Activated naive CD4-positive, alpha-beta T cell treated with anti-CD3 and anti-CD28 coated beads, Interleukin-2, amount 10 ng/mL, durations not matched to agents 7 days and 5 days (primary cell): Measurements from ENCODE around the gene PANX3.
"Not testable (repeated sequence)": the region's sequence is repeated elsewhere in the genome, so short reads cannot be mapped to it uniquely, and the experiment has no call there.

Experiments used
- CTCF ChIA-PET: fragments of 350-600 bp; sonication (Branson Sonifier 250); formaldehyde crosslinking; loops from one replicate; lab custom pipeline; 2021; ENCODE audit warnings: antibody characterized with exemption; lab: Charles Lee
- DNase-seq: peaks from one replicate; pipeline ENCODE4 v3.0.0-alpha.2; 2020
- H3K27ac Mint-ChIP-seq: one replicate; pipeline ENCODE4 v1.8.0; 2021; ENCODE audit warnings: mild to moderate bottlenecking, moderate library complexity, mixed read lengths
- H3K27me3 Mint-ChIP-seq: one replicate; pipeline ENCODE4 v1.8.0; 2021; ENCODE audit warnings: mild to moderate bottlenecking, mixed read lengths
- H3K36me3 Mint-ChIP-seq: one replicate; pipeline ENCODE4 v1.8.0; 2021; ENCODE audit warnings: mixed read lengths
- H3K4me1 Mint-ChIP-seq: one replicate; pipeline ENCODE4 v1.8.0; 2021; ENCODE audit warnings: mixed read lengths
- H3K4me3 Mint-ChIP-seq: one replicate; pipeline ENCODE4 v1.8.0; 2021; ENCODE audit warnings: mild to moderate bottlenecking, moderate library complexity, mixed read lengths
- H3K9me3 Mint-ChIP-seq: one replicate; pipeline ENCODE4 v1.8.0; 2021; ENCODE audit warnings: mixed read lengths

The PANX3 gene

GRCh38 chr11:124597626-124598025, 13.6 kb upstream of the PANX3 start:
- Mint-ChIP-seq H3K4me1 (no peaks in the 10 kb centered on the region), H3K36me3 (no peaks in the 10 kb centered on the region), H3K27me3 (peaks cover 12% of the 10 kb centered on the region), H3K27ac (no peak overlapping the region), H3K9me3 (no peaks in the 10 kb centered on the region), H3K4me3 (no peak overlapping the region)
- no peak for DNase-seq
- CTCF ChIA-PET, result interaction anchor here (1.2 kb wide), 1 partner anchor 12 kb away, joined by 3 read pairs; no protein-coding TSS in a partner anchor

- H3K4me1 Mint-ChIP-seq, result no peaks in the 10 kb centered on the region
- H3K27ac Mint-ChIP-seq, result no peak overlapping the region
- CTCF ChIA-PET, result interaction anchor here (2.1 kb wide), 1 partner anchor 16 kb away, joined by 5 read pairs; no protein-coding TSS in a partner anchor
- no peaks in the 10 kb centered on the region for H3K9me3 Mint-ChIP-seq
- no peaks in the 10 kb centered on the region for H3K36me3 Mint-ChIP-seq
- DNase-seq, result no peak
- H3K4me3 Mint-ChIP-seq, result no peak overlapping the region
- H3K27me3 Mint-ChIP-seq, result peaks cover 10% of the 10 kb centered on the region
Observed at GRCh38 chr11:124600621-124601320, 10.5 kb upstream of the PANX3 start.

DNA sequence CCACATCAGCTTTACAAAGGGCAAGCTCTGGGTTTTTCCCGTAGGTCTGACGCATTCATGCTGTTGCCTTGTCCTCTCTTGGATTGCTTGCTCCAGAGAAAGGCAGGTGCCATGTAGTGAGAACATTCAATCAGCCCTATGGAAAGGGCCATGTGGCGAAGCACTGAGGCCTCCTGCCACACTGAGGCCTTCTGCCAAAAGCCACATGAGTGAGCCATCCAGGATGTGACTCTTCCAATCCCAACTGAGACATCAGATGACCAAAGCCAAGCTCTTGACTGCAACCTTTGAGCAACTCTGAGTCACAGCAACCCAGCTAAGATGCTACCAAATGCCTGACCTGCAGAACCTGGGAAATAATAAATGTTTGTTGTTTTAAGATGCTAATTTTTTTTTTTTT, 9.0 kb upstream of the PANX3 start:
- H3K4me3 Mint-ChIP-seq, result no peak overlapping the region
- DNase-seq, result no peak
- H3K27ac Mint-ChIP-seq, result no peak overlapping the region
- H3K9me3 Mint-ChIP-seq, result no peaks in the 10 kb centered on the region
- CTCF ChIA-PET, result interaction anchor here (2.1 kb wide), 1 partner anchor 17 kb away, joined by 5 read pairs; no protein-coding TSS in a partner anchor
- H3K36me3 Mint-ChIP-seq, result no peaks in the 10 kb centered on the region
- H3K27me3 Mint-ChIP-seq, result peaks cover 8% of the 10 kb centered on the region
- no peaks in the 10 kb centered on the region for H3K4me1 Mint-ChIP-seq

GRCh38 chr11:124602723-124603122, 8.5 kb upstream of the PANX3 start:
- H3K27me3 Mint-ChIP-seq, H3K27ac Mint-ChIP-seq, H3K4me1 Mint-ChIP-seq, H3K36me3 Mint-ChIP-seq, CTCF ChIA-PET, H3K9me3 Mint-ChIP-seq, H3K4me3 Mint-ChIP-seq, DNase-seq: not testable (repeated sequence)

DNA sequence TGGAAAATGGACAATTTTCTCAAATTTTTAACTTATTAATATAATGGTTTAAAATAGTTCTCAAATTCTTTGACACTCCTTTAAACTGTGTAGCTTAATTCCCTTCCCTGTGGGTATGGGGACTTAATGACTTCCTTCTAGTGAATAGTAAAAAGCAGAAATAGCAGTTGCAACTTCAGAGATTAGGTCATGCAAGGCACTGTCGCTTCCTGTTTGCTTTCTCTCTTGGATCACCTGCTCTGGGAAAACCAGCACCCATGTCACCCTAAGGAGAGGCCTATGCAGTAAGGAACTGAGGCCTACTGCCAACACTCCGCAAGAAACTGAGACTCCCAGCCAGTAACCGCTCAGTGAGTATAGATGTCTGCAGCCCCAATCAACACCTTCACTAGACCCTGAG, 5.5 kb upstream of the PANX3 start:
- Mint-ChIP-seq H3K9me3 (no peaks in the 10 kb centered on the region), H3K27ac (no peak overlapping the region), H3K36me3 (no peaks in the 10 kb centered on the region), H3K4me3 (no peak overlapping the region), H3K27me3 (peaks cover 3% of the 10 kb centered on the region), H3K4me1 (no peaks in the 10 kb centered on the region)
- CTCF ChIA-PET, result no interaction called here
- DNase-seq, result no peak

DNA sequence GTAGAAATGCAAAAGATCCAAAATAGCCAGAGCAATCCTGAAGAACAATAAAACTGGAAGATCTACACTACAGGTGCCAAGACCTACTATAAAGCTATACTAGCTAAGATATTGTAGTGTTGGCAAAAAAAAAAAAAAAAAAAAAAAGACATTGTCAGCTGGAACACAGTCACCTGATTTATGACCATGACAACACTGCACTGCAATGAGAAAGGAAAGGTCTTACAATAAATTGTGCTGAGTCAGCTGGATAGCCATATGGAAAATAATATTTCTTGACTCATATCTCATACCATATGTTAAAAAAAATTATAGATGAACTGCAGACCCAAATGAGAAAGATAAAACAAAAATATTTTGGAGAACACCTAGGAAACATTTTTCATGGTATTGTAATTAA, 3.1 kb upstream of the PANX3 start:
- Mint-ChIP-seq H3K4me3 (no peak overlapping the region), H3K36me3 (no peaks in the 10 kb centered on the region), H3K27ac (no peak overlapping the region), H3K4me1 (peaks cover 7% of the 10 kb centered on the region), H3K9me3 (no peaks in the 10 kb centered on the region), H3K27me3 (peaks cover 3% of the 10 kb centered on the region)
- DNase-seq, result no peak
- CTCF ChIA-PET, result no interaction called here

GRCh38 chr11:124610295-124610694, 933 bp upstream of the PANX3 start:
- CTCF ChIA-PET, result interaction anchor here (1.0 kb wide), 1 partner anchor 9 kb away, joined by 3 read pairs; no protein-coding TSS in a partner anchor
- H3K4me3 Mint-ChIP-seq, result no peak overlapping the region
- H3K36me3 Mint-ChIP-seq, result no peaks in the 10 kb centered on the region
- no peak for DNase-seq
- no peak overlapping the region for H3K27ac Mint-ChIP-seq
- H3K9me3 Mint-ChIP-seq, result no peaks in the 10 kb centered on the region
- H3K27me3 Mint-ChIP-seq, result peaks cover 8% of the 10 kb centered on the region
- peaks cover 7% of the 10 kb centered on the region for H3K4me1 Mint-ChIP-seq

GRCh38 chr11:124612045-124612444, 817 bp downstream of the PANX3 start:
- Mint-ChIP-seq H3K27me3 (peaks cover 9% of the 10 kb centered on the region), H3K4me1 (peaks cover 7% of the 10 kb centered on the region), H3K27ac (no peak overlapping the region), H3K4me3 (no peak overlapping the region), H3K36me3 (no peaks in the 10 kb centered on the region), H3K9me3 (no peaks in the 10 kb centered on the region)
- peak; percentile 50 for DNase-seq
- CTCF ChIA-PET, result no interaction called here

- Mint-ChIP-seq H3K27ac (no peak overlapping the region), H3K27me3 (peaks cover 10% of the 10 kb centered on the region), H3K36me3 (no peaks in the 10 kb centered on the region), H3K4me3 (no peak overlapping the region), H3K4me1 (peaks cover 7% of the 10 kb centered on the region), H3K9me3 (no peaks in the 10 kb centered on the region)
- CTCF ChIA-PET, result no interaction called here
- DNase-seq, result no peak
Observed at GRCh38 chr11:124612567-124613246, 1.5 kb downstream of the PANX3 start.

GRCh38 chr11:124618863-124619262, 7.6 kb downstream of the PANX3 start:
- CTCF ChIA-PET, result interaction anchor here (1.3 to 1.9 kb wide), 2 partner anchors 12 to 51 kb away, joined by 4 to 5 read pairs; no protein-coding TSS in a partner anchor
- DNase-seq, result no peak
- H3K4me1 Mint-ChIP-seq, result peaks cover 6% of the 10 kb centered on the region
- no peak overlapping the region for H3K27ac Mint-ChIP-seq
- no peaks in the 10 kb centered on the region for H3K36me3 Mint-ChIP-seq
- H3K4me3 Mint-ChIP-seq, result no peak overlapping the region
- H3K27me3 Mint-ChIP-seq, result peaks cover 23% of the 10 kb centered on the region
- no peaks in the 10 kb centered on the region for H3K9me3 Mint-ChIP-seq

DNA sequence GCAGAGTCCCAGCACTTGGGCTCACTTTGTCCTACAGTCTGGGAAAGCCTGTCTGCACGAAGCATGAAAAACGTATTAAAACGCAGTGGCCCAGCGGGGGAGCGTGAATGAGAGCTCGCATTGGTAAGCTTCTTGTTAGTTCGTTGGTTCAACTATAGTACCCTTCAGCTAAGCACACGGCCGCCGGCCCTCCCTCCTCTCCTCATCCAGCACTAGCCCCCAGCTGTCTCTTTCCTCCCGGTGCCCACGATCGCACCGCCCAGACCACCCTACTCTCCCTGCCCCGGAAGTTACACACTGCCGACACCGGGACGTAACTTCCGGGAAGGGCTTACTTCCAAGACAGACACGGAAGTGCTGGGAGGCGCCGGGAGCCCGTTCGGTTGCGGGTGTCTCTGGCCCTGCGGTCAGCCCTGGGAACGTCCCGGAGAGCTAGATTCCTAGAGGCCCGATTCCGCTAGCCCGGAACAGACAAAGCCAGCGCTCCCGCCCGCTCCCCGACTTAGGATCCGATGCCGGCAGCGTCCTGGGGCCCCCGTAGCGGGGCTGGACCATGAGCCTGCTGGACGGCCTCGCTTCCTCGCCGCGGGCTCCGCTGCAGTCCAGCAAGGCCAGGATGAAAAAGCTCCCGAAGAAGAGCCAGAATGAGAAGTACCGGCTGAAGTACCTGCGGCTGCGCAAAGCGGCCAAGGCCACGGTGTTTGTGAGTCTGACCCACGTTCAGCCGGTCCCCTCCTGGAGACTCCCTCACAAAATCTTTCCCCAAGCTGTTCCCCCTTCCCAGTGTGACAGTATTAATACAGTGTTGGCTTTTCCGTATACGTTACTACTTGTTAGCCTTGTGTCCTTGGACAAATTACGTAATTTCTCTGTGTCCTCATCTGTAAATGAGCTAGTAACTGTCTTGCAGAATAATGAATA, 11.6 kb downstream of the PANX3 start, which contains the start of gene TBRG1:
TBRG1 (plus strand) TSS at position 334 of the 921 bp plus-strand sequence; CDS start at position 554, 220 bp downstream.
- CTCF ChIA-PET, result interaction anchor here (0.7 to 1.9 kb wide), 4 partner anchors 10 to 253 kb away, joined by 3 to 8 read pairs (median 4); no protein-coding TSS in a partner anchor
- peak within 1 kb of the TSS; percentile 90 for H3K27ac Mint-ChIP-seq
- peaks cover 16% of the 10 kb centered on the region for H3K4me1 Mint-ChIP-seq
- peaks cover 23% of the 10 kb centered on the region for H3K36me3 Mint-ChIP-seq
- DNase-seq, result peak; percentile 91
- peak within 1 kb of the TSS; percentile 88 for H3K4me3 Mint-ChIP-seq
- peaks cover 13% of the 10 kb centered on the region for H3K27me3 Mint-ChIP-seq
- H3K9me3 Mint-ChIP-seq, result no peaks in the 10 kb centered on the region

GRCh38 chr11:124623861-124624525, 12.8 kb downstream of the PANX3 start:
- peaks cover 13% of the 10 kb centered on the region for H3K27me3 Mint-ChIP-seq
- H3K4me3 Mint-ChIP-seq, result peak overlapping the region; percentile 88
- H3K36me3 Mint-ChIP-seq, result peaks cover 28% of the 10 kb centered on the region
- CTCF ChIA-PET, result interaction anchor here (1.1 to 1.9 kb wide), 3 partner anchors 9 to 139 kb away, joined by 3 to 8 read pairs (median 5); no protein-coding TSS in a partner anchor
- peaks cover 16% of the 10 kb centered on the region for H3K4me1 Mint-ChIP-seq
- no peaks in the 10 kb centered on the region for H3K9me3 Mint-ChIP-seq
- no peak overlapping the region for H3K27ac Mint-ChIP-seq
- no peak for DNase-seq

DNA sequence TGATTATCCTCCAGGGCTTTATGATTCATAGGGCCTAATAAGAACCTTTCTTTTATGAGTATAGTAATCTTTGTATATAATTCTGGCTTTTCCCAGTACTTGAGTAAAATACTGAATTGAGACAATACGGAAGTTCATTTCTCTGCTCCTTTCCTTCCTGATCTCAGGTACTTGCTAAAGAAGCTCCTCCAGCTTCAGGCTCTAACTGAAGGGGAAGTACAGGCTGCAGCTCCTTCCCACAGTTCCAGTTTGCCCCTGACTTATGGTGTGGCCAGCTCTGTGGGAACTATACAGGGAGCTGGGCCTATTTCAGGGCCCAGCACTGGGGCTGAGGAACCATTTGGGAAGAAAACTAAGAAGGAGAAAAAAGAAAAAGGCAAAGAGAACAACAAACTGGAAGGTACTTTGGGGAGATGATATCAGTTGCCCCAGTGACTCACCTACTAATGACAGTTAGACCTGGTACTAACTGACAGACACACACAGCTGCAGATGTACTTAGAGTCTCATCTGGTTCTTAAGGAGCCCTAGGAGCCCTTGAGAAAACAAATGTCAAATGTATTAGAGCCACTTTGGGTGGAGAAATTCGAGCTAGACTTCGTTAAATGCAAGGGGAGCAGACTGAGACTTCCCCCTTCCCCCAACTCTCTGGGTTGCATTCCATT, 14.4 kb downstream of the PANX3 start:
- Mint-ChIP-seq H3K27me3 (peaks cover 6% of the 10 kb centered on the region), H3K4me1 (peaks cover 16% of the 10 kb centered on the region), H3K4me3 (no peak overlapping the region), H3K36me3 (peaks cover 36% of the 10 kb centered on the region), H3K27ac (no peak overlapping the region), H3K9me3 (no peaks in the 10 kb centered on the region)
- no peak for DNase-seq
- CTCF ChIA-PET, result interaction anchor here (0.6 to 1.4 kb wide), 3 partner anchors 11 to 251 kb away, joined by 3 to 5 read pairs (median 4); no protein-coding TSS in a partner anchor
